Activated T-cell treated with anti-CD3 and anti-CD28 coated beads for 4 hours (primary cell): ENCODE results near the gene ARPC5.

Source experiments
- DNase-seq: peaks from one replicate; pipeline ENCODE4 v3.0.0-alpha.2; 2020

The ARPC5 gene

GRCh38 chr1:183584147-183584546 is 51.4 kb downstream of the ARPC5 start:
- DNase-seq: no peak

- DNase-seq: no peak
Measured at GRCh38 chr1:183583466-183583865, 52.1 kb downstream of the ARPC5 start.

GRCh38 chr1:183582021-183582713 is 53.4 kb downstream of the ARPC5 start:
- no peak for DNase-seq

GRCh38 chr1:183580281-183580682 is 55.3 kb downstream of the ARPC5 start:
- DNase-seq: no peak

GRCh38 chr1:183578856-183579255 is 56.7 kb downstream of the ARPC5 start:
- no peak for DNase-seq

- DNase-seq: no peak
Measured at GRCh38 chr1:183577897-183578465, 57.6 kb downstream of the ARPC5 start.

- DNase-seq: no peak
Measured at GRCh38 chr1:183576537-183576936, 59.0 kb downstream of the ARPC5 start.

- DNase-seq: no peak
Measured at GRCh38 chr1:183575606-183576005, 60.0 kb downstream of the ARPC5 start.

- DNase-seq: no peak
Measured at GRCh38 chr1:183572721-183573120, 62.9 kb downstream of the ARPC5 start.

- no peak for DNase-seq
Measured at GRCh38 chr1:183571678-183572268, 63.8 kb downstream of the ARPC5 start.
